OCI-LY1 (cell line): ENCODE data around the gene GRIK2.

Source experiments
- H2AFZ ChIP-seq: fragments of 200-600 bp; sonication (generic), shearing (Covaris generic); 2 replicates; pipeline ENCODE4 v1.6.0; 2014; ENCODE audit warnings: antibody characterized with exemption, mild to moderate bottlenecking, low read length
- H3F3A ChIP-seq: fragments of 200-600 bp; sonication (generic), shearing (Covaris generic); 2 replicates; pipeline ENCODE4 v1.6.0; 2014; ENCODE audit warnings: mild to moderate bottlenecking, antibody characterized with exemption, low read length, moderate library complexity; ENCODE audit not compliant: insufficient read depth
- H3K27ac ChIP-seq: fragments of 200-600 bp; sonication (generic); 2 replicates; pipeline ENCODE4 v1.5.1; 2014; ENCODE audit warnings: low read length, mixed run types, mild to moderate bottlenecking, low read depth; ENCODE audit not compliant: poor library complexity, severe bottlenecking
- H3K27me3 ChIP-seq: fragments of 200-600 bp; sonication (generic); 2 replicates; pipeline ENCODE4 v1.6.0; 2014; ENCODE audit warnings: antibody characterized with exemption, mild to moderate bottlenecking, low read length, moderate library complexity; ENCODE audit not compliant: insufficient read depth
- H3K36me3 ChIP-seq: fragments of 200-600 bp; sonication (generic); 2 replicates; pipeline ENCODE4 v1.6.1; 2014; ENCODE audit warnings: mild to moderate bottlenecking, antibody characterized with exemption, low read length, moderate library complexity, mixed read lengths; ENCODE audit not compliant: insufficient read depth
- H3K4me1 ChIP-seq: fragments of 200-600 bp; sonication (generic); 2 replicates; pipeline ENCODE4 v1.5.1; 2014; ENCODE audit warnings: mild to moderate bottlenecking, low read length, moderate library complexity; ENCODE audit not compliant: insufficient read depth, severe bottlenecking
- H3K4me2 ChIP-seq: fragments of 200-600 bp; sonication (generic), shearing (Covaris generic); 2 replicates; pipeline ENCODE4 v1.6.1; 2014; ENCODE audit warnings: low read length
- H3K4me3 ChIP-seq: fragments of 200-600 bp; sonication (generic); 2 replicates; pipeline ENCODE4 v1.5.1; 2014; ENCODE audit warnings: low read length, low read depth, mild to moderate bottlenecking, mixed read lengths; ENCODE audit not compliant: poor library complexity, severe bottlenecking
- H3K79me2 ChIP-seq: fragments of 200-600 bp; shearing (Covaris generic); 2 replicates; pipeline ENCODE4 v1.6.1; 2016; ENCODE audit warnings: mixed run types, low read length, mixed read lengths; ENCODE audit not compliant: insufficient read depth
- H3K9ac ChIP-seq: fragments of 200-600 bp; sonication (generic), shearing (Covaris generic); 2 replicates; pipeline ENCODE4 v1.6.1; 2014; ENCODE audit warnings: mild to moderate bottlenecking, low read length, mixed read lengths
- H3K9me2 ChIP-seq: fragments of 200-600 bp; sonication (generic), shearing (Covaris generic); 2 replicates; pipeline ENCODE4 v1.6.1; 2014; ENCODE audit warnings: low read depth, mild to moderate bottlenecking, low read length, mixed read lengths
- H3K9me3 ChIP-seq: fragments of 200-600 bp; shearing (Covaris generic); 2 replicates; pipeline ENCODE4 v1.6.1; 2014; ENCODE audit warnings: low read length, mixed read lengths
- H4K20me1 ChIP-seq: fragments of 200-600 bp; sonication (generic), shearing (Covaris generic); 2 replicates; pipeline ENCODE4 v1.6.0; 2016; ENCODE audit warnings: mild to moderate bottlenecking, low read length; ENCODE audit not compliant: insufficient read depth
- EZH2 ChIP-seq: fragments of 200-600 bp; sonication (generic), shearing (Covaris generic); IDR thresholded peaks from 2 replicates; pipeline ENCODE4 v1.8.0; 2017; ENCODE audit warnings: borderline replicate concordance, mixed run types, mild to moderate bottlenecking, antibody characterized with exemption, low read length, moderate library complexity, mixed read lengths
- TF ChIP-seq, protein P1 (sequence below): fragments of 200-600 bp; sonication (generic), shearing (Covaris generic); IDR thresholded peaks from 2 replicates; pipeline ENCODE4 v1.5.1; 2017; ENCODE audit warnings: mild to moderate bottlenecking, antibody characterized with exemption, low read length, moderate library complexity, mixed read lengths

The GRIK2 gene

DNA sequence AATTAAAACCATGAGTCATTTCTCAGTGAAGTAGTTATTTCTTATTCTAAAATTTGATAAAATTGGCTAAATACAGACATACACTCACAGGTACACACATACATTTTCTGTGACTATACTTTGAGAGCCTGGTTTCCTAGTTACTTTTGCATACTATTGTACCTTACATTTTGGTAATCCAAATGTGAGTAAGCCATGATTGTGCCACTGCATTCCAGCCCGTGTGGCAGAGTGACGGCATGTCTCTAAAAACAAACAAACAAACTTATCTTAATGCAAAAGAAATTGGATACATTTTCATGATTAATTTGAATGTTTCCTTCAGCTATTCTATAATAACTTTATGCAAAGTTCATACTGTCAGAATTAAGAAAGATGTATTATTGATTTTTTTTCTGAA is 628.8 kb downstream of the GRIK2 start:
- H3K4me3 ChIP-seq = no peak overlapping the region
- no peak for TF ChIP-seq EZH2
- TF ChIP-seq, protein P1, sequence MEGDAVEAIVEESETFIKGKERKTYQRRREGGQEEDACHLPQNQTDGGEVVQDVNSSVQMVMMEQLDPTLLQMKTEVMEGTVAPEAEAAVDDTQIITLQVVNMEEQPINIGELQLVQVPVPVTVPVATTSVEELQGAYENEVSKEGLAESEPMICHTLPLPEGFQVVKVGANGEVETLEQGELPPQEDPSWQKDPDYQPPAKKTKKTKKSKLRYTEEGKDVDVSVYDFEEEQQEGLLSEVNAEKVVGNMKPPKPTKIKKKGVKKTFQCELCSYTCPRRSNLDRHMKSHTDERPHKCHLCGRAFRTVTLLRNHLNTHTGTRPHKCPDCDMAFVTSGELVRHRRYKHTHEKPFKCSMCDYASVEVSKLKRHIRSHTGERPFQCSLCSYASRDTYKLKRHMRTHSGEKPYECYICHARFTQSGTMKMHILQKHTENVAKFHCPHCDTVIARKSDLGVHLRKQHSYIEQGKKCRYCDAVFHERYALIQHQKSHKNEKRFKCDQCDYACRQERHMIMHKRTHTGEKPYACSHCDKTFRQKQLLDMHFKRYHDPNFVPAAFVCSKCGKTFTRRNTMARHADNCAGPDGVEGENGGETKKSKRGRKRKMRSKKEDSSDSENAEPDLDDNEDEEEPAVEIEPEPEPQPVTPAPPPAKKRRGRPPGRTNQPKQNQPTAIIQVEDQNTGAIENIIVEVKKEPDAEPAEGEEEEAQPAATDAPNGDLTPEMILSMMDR = no peak
- no peaks in the 10 kb centered on the region for H3K27me3 ChIP-seq
- no peak overlapping the region for H3K4me2 ChIP-seq
- H3F3A ChIP-seq = no peaks in the 10 kb centered on the region
- no peaks in the 10 kb centered on the region for H3K36me3 ChIP-seq
- no peak overlapping the region for H3K9ac ChIP-seq
- H2AFZ ChIP-seq = no peak overlapping the region
- no peaks in the 10 kb centered on the region for H3K4me1 ChIP-seq
- no peaks in the 10 kb centered on the region for H4K20me1 ChIP-seq
- H3K9me2 ChIP-seq = no peaks in the 10 kb centered on the region
- no peaks in the 10 kb centered on the region for H3K9me3 ChIP-seq
- no peaks in the 10 kb centered on the region for H3K79me2 ChIP-seq
- H3K27ac ChIP-seq = no peak overlapping the region

DNA sequence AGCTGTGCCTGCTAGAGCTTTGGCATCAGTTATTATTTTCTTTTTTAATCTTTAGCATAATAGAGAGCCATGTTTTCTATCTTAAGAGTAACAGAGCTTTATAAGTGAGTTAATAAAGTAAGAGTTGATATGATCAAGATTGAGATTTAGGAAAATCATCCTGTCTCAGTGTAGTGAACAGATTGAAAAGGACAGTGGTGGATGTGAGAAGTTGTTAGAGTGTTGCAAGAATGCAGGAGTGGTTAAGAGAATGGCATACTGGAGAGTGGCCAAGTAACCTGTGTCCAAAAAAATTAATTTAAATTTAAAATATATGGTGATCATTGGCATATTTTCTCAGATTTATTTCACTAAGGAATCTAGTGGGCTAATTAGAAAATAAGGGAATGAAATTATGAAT is 629.3 kb downstream of the GRIK2 start:
- Histone ChIP-seq H3K27ac (no peak overlapping the region), H3K79me2 (no peaks in the 10 kb centered on the region), H2AFZ (no peak overlapping the region), H3K4me1 (no peaks in the 10 kb centered on the region), H3K4me2 (no peak overlapping the region), H3K9ac (no peak overlapping the region), H3K36me3 (no peaks in the 10 kb centered on the region), H4K20me1 (no peaks in the 10 kb centered on the region), H3K4me3 (no peak overlapping the region), H3K9me3 (no peaks in the 10 kb centered on the region), H3K9me2 (no peaks in the 10 kb centered on the region), H3K27me3 (no peaks in the 10 kb centered on the region), H3F3A (no peaks in the 10 kb centered on the region)
- TF ChIP-seq, protein P1 = no peak

DNA sequence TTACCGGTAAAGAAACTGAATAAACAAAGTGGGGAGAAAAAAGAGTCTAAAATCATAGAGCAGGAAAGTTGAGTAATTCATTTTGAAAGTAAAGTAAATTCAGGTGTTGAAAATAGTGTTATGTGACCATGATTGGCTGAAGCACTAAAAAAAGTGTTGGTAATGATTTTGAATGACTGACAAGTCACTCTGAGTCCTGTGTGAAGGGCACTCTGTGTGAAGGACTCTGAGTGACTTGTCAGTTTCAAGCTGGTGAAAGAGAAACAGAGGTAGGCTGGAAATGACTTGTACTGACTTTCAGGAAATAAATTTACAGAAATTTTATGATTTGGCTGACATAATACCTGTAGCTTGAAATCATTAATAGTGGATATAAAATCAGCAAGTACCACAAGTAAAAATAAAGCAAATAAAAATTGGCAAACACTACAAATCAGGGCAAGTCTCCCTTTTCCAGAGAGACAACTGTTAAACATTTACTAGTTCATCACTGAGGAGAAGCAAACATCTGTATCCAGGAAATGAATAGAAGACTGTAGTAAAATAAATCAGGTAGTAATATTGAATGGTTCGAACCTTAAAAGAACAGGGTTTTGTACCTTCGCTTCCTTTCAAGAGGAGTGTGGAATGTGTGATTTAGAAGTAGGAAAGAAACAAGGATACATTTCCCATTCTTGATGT is 630.6 kb downstream of the GRIK2 start:
- no peaks in the 10 kb centered on the region for H3F3A ChIP-seq
- no peak overlapping the region for H3K4me2 ChIP-seq
- H3K4me3 ChIP-seq = no peak overlapping the region
- no peaks in the 10 kb centered on the region for H3K9me3 ChIP-seq
- H3K27me3 ChIP-seq = no peaks in the 10 kb centered on the region
- H3K36me3 ChIP-seq = no peaks in the 10 kb centered on the region
- no peaks in the 10 kb centered on the region for H3K4me1 ChIP-seq
- no peak overlapping the region for H3K9ac ChIP-seq
- no peak for TF ChIP-seq EZH2
- TF ChIP-seq, protein P1 = no peak
- no peak overlapping the region for H3K27ac ChIP-seq
- no peaks in the 10 kb centered on the region for H4K20me1 ChIP-seq
- no peaks in the 10 kb centered on the region for H3K9me2 ChIP-seq
- no peaks in the 10 kb centered on the region for H3K79me2 ChIP-seq
- H2AFZ ChIP-seq = no peak overlapping the region
